DND-41 (cell line): ENCODE measurements around the gene KRTAP12-2.

Experiments used
- EZH2 ChIP-seq: IDR thresholded peaks from 3 replicates; pipeline ENCODE4 v1.6.1; 2012; ENCODE audit warnings: borderline replicate concordance, low read depth, mild to moderate bottlenecking, moderate library complexity, low read length, inconsistent platforms; ENCODE audit not compliant: severe bottlenecking
- TF ChIP-seq, protein P1 (sequence below): IDR thresholded peaks from 2 replicates; pipeline ENCODE4 v1.5.1; 2012; ENCODE audit warnings: borderline replicate concordance, low read length, moderate library complexity, mild to moderate bottlenecking; ENCODE audit not compliant: poor library complexity, severe bottlenecking; ENCODE audit errors: extremely low read depth

DNA sequence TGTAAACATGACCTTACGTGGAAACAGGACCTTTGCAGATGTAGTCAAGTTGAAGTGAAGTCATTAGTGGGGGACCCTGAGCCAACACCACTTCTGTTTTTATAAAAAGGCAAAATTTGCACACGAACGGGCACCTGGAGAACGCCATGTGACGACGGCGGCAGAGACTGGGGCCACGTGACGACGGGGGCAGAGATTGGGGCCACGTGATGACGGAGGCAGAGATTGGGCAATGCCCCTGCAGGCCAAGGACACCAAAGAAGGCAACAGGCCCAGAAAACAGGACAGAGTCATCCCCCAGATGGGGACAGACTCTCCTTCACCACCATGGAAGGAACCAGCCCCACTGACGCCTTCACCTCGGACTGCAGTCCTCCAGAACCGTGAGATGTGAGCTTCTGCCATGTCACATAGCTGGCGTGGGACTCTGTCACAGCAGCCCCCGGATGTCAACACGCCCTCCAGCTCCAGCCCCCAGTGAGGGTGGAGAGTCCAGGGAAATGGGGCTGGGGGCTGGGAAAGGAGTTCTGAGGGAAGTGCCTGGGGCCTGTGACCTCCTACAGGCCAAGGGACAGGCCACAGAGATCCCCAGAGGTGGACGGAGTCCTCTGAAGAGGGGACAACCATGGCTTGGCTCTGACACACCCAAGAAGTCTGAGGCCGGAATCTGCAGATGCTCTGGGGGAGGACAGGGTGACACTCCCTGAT lies 16.3 kb downstream of the KRTAP12-2 start:
- TF ChIP-seq, protein P1, sequence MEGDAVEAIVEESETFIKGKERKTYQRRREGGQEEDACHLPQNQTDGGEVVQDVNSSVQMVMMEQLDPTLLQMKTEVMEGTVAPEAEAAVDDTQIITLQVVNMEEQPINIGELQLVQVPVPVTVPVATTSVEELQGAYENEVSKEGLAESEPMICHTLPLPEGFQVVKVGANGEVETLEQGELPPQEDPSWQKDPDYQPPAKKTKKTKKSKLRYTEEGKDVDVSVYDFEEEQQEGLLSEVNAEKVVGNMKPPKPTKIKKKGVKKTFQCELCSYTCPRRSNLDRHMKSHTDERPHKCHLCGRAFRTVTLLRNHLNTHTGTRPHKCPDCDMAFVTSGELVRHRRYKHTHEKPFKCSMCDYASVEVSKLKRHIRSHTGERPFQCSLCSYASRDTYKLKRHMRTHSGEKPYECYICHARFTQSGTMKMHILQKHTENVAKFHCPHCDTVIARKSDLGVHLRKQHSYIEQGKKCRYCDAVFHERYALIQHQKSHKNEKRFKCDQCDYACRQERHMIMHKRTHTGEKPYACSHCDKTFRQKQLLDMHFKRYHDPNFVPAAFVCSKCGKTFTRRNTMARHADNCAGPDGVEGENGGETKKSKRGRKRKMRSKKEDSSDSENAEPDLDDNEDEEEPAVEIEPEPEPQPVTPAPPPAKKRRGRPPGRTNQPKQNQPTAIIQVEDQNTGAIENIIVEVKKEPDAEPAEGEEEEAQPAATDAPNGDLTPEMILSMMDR = no peak
- no peak for TF ChIP-seq EZH2
